Measurements from ENCODE around the gene CFAP61.

CFAP61 gene

DNA sequence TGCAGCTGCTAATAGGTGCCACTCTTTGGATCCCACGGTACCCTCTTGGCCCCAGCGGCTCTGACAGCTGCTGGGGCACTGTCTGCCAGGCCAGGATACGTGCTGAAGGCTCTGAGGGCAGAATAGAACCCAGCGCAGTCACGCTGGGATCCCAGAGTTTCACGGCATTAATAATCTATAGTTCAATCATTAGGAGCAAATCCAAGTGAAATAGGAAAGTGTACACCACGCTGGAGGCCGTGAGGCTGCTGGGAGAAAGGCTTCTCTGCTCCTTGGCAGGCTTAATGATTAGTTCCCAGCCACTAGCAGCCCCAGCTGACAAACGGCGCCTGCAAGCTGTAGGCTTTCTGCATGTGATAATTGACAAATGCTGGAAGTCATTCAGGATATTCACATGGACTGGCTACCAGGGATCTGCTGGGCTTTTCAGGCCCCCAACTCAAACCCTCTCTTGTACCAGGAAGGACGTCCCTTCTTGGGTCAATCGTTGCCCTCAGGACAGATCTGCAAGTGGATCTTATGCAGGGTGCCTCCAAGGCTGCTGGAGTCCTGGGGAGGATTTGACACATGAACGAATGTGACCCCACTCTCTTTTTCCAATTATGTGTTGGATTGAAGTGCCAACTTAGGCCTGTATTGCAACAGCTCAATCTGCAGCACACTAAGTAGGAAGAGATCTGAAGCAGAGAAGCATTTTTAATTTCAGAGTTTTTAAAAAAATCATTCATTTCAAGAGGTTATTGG, 265.5 kb downstream of the CFAP61 start:
- DNase-seq (ENCODE audit: low read depth), result no peak
- TF ChIP-seq, protein P1, sequence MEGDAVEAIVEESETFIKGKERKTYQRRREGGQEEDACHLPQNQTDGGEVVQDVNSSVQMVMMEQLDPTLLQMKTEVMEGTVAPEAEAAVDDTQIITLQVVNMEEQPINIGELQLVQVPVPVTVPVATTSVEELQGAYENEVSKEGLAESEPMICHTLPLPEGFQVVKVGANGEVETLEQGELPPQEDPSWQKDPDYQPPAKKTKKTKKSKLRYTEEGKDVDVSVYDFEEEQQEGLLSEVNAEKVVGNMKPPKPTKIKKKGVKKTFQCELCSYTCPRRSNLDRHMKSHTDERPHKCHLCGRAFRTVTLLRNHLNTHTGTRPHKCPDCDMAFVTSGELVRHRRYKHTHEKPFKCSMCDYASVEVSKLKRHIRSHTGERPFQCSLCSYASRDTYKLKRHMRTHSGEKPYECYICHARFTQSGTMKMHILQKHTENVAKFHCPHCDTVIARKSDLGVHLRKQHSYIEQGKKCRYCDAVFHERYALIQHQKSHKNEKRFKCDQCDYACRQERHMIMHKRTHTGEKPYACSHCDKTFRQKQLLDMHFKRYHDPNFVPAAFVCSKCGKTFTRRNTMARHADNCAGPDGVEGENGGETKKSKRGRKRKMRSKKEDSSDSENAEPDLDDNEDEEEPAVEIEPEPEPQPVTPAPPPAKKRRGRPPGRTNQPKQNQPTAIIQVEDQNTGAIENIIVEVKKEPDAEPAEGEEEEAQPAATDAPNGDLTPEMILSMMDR (IDR thresholded peaks at IDR 0.05; ENCODE audit: control insufficient read depth, insufficient read depth, low read depth, low read length, missing control alignments), result no peak

DNA sequence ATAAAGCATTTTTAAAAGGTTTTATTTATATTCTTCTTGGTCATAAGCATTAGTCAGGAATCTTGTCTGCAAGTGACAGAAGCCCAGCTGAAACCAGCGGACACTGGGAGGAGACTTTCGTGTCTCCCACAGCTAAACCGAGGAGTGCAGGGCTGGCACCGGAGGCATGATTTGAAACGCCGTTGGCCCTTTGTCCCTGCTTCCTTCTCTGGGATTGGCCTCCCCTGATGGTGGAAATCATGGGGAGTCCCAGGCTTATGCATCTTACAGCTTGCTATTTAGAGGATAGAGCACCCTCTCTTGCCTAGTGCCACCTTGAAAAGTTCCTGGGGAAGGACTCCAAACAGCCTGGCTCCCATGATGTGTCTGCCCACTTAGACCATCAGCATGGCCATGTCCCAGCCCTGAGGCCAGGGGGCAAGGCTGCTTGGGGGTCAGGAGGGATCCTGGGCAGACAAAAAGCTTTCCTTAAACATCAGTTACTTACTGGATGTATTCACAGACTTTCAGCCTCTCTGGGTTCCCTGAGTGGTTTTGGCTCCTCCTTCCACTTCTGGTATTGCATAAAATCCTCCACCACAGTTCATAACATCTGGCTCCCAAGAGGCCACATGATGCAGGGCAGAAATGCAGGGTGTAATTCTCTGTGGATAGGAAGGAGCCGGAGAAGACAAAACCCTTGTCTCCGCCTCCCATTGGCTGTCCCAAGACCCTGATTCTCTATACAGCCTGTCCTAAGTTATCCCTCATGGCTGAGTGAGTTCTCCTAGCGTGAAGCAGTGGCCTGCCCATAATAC, 266.2 kb downstream of the CFAP61 start:
- no peak for DNase-seq (ENCODE audit: low read depth)
- H3K4me3 ChIP-seq (ENCODE audit: control insufficient read depth, low read depth, low read length), result no peak overlapping the region

More for the DNA sequence above, 265.5 kb downstream of the CFAP61 start:
- H3K4me3 ChIP-seq (ENCODE audit: control insufficient read depth, low read depth, low read length), result no peak overlapping the region

DNA sequence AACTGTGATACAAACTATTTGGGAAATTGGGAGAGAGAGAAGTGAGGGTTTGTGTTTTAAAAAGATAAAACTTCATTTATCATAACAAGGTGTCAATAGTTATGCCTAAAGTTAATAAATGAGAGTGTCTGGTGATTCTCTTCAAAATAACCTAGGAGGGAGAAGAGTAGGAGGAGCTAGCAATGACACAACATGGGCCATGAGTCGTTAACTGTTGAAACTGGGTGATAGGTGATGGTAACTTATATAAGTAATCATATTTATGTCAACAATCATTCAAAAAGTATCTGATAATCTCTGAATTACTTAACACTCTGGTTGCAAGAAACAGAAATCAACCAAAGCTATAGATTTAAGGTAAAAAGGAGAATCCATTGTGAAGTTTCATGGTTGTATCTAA, 268.8 kb downstream of the CFAP61 start:
- TF ChIP-seq, protein P1 (IDR thresholded peaks at IDR 0.05; ENCODE audit: control insufficient read depth, insufficient read depth, low read depth, low read length, missing control alignments), result no peak
- H3K4me3 ChIP-seq (ENCODE audit: control insufficient read depth, low read depth, low read length), result no peak overlapping the region
- DNase-seq (ENCODE audit: low read depth), result no peak

More for the DNA sequence above, 266.2 kb downstream of the CFAP61 start:
- TF ChIP-seq, protein P1 (IDR thresholded peaks at IDR 0.05; ENCODE audit: control insufficient read depth, insufficient read depth, low read depth, low read length, missing control alignments), result no peak

DNA sequence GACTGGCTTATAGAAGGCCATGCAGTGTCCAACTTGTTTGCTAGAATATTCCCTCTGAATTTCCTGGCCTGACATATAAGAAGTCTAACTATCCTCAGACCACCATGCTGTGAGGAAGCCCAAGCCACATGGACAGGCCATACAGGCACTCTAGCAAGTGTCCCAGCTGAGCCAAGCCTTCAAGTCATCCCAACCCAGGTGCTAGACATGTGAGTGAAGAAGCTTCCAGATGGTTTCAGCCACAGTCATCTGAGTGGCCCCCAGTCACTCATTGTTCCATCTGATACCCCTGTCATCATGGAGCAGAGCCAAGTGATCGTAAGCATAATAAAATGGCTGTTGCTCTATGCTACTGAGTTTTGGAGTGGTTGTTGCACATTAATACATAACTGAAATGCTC, 269.6 kb downstream of the CFAP61 start:
- TF ChIP-seq, protein P1 (IDR thresholded peaks at IDR 0.05; ENCODE audit: control insufficient read depth, insufficient read depth, low read depth, low read length, missing control alignments), result no peak
- H3K4me3 ChIP-seq (ENCODE audit: control insufficient read depth, low read depth, low read length), result no peak overlapping the region
- no peak for DNase-seq (ENCODE audit: low read depth)

DNA sequence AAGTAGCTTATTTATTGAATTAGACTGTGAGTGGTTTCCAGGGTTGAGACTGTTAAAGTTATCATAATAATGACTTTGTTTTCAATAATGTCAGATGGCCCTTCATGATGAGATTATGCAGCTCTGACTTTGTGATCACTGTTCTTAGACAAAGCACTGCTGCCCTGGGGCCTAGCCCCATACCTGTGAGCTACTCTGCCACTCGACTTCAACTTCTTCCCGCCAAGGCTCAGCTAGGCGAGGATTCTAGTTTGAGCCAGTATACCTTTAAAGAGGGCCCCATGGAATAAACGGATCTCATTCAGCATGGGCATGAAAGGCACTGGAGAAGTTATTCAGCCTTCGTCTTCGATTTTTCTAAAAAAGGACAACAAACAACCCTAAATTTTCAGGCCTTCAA, 270.6 kb downstream of the CFAP61 start:
- no peak overlapping the region for H3K4me3 ChIP-seq (ENCODE audit: control insufficient read depth, low read depth, low read length)
- DNase-seq (ENCODE audit: low read depth), result no peak
- TF ChIP-seq, protein P1 (IDR thresholded peaks at IDR 0.05; ENCODE audit: control insufficient read depth, insufficient read depth, low read depth, low read length, missing control alignments), result no peak

DNA sequence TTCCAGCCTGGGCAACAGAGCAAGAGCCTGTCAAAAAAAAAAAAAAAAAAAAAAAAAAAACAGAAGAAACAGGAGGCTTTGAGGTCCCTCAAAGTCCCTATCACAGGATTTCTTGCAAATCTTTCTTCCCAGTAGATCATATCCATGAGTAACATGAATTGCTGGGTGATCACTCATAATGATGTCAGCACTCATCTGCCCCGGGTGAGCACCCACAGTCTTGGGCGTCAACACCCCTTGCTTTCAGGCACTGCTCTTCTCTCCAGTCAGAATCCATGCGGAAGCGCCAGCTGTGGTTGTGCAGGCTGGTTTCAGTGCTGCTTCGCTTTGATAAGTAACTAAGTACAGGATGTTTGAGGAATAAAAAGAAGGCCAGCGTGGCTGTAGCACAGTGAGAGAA, 275.4 kb downstream of the CFAP61 start:
- TF ChIP-seq, protein P1 (IDR thresholded peaks at IDR 0.05; ENCODE audit: control insufficient read depth, insufficient read depth, low read depth, low read length, missing control alignments), result no peak
- no peak overlapping the region for H3K4me3 ChIP-seq (ENCODE audit: control insufficient read depth, low read depth, low read length)
- DNase-seq (ENCODE audit: low read depth), result no peak
